GM06990 (cell line): Measurements from ENCODE around the gene BICDL2.
"Not testable (repeated sequence)": the region's sequence is repeated elsewhere in the genome, so short reads cannot be mapped to it uniquely, and the experiment has no call there.

Source experiments
- DNase-seq: peaks from one replicate; pipeline ENCODE4 v3.0.0-alpha.2; 2011; ENCODE audit not compliant: insufficient read length; ENCODE audit errors: extremely low read depth
- H3K27me3 ChIP-seq: replicated peaks from 2 replicates; pipeline ENCODE4 v1.6.0; 2011; ENCODE audit warnings: low read length; ENCODE audit not compliant: control insufficient read depth, insufficient read depth
- H3K36me3 ChIP-seq: 2 replicates; pipeline ENCODE4 v1.5.1; 2011; ENCODE audit warnings: low read length; ENCODE audit not compliant: control insufficient read depth, insufficient read depth
- H3K4me3 ChIP-seq: replicated peaks from 2 replicates; pipeline ENCODE4 v1.5.1; 2011; ENCODE audit warnings: low read depth, mild to moderate bottlenecking, control low read depth, low read length
- CTCF ChIP-seq: IDR thresholded peaks from 2 replicates; pipeline ENCODE4 v1.5.1; 2011; ENCODE audit warnings: low read length, control low read depth, mild to moderate bottlenecking, inconsistent platforms; ENCODE audit not compliant: insufficient read depth, poor library complexity, severe bottlenecking

The BICDL2 gene

GRCh38 chr16:3054965-3055733 lies 18.4 kb upstream of the BICDL2 start:
- TF ChIP-seq CTCF: no peak
- Histone ChIP-seq H3K27me3 (no peaks in the 10 kb centered on the region), H3K36me3 (no peaks in the 10 kb centered on the region; the same call in 1 of the 2 replicates), H3K4me3 (no peak overlapping the region)
- no peak for DNase-seq

GRCh38 chr16:3053330-3053710 lies 16.6 kb upstream of the BICDL2 start:
- H3K27me3 ChIP-seq, DNase-seq, H3K36me3 ChIP-seq, H3K4me3 ChIP-seq: not testable (repeated sequence)

GRCh38 chr16:3052571-3053329 lies 16.0 kb upstream of the BICDL2 start:
- not testable (repeated sequence) for DNase-seq, H3K27me3 ChIP-seq, H3K4me3 ChIP-seq, H3K36me3 ChIP-seq

GRCh38 chr16:3051494-3051893 lies 14.8 kb upstream of the BICDL2 start:
- no peak for TF ChIP-seq CTCF
- Histone ChIP-seq H3K36me3 (no peaks in the 10 kb centered on the region), H3K27me3 (no peaks in the 10 kb centered on the region; the same call in 1 of the 2 replicates), H3K4me3 (no peak overlapping the region)
- no peak for DNase-seq

- no peak for TF ChIP-seq CTCF
- no peaks in the 10 kb centered on the region for H3K36me3 ChIP-seq
- H3K4me3 ChIP-seq: no peak overlapping the region
- H3K27me3 ChIP-seq: no peaks in the 10 kb centered on the region; the same call in 1 of the 2 replicates
- DNase-seq: no peak
Measured at GRCh38 chr16:3051009-3051408, 14.3 kb upstream of the BICDL2 start.

GRCh38 chr16:3050487-3050886 lies 13.7 kb upstream of the BICDL2 start:
- Histone ChIP-seq H3K36me3 (no peaks in the 10 kb centered on the region), H3K27me3 (no peaks in the 10 kb centered on the region; the same call in 1 of the 2 replicates), H3K4me3 (no peak overlapping the region)
- DNase-seq: no peak
- TF ChIP-seq CTCF: no peak
